ENCODE measurements around the gene TGIF1. TPM values are rescaled to one million over a fixed set of nuclear protein-coding genes. Genes with fewer than 3 reads are reported as not detected.

Gene TGIF1
- total RNA-seq, 2 donors from 2014 or later: 42.8 to 91.6 TPM

DNA sequence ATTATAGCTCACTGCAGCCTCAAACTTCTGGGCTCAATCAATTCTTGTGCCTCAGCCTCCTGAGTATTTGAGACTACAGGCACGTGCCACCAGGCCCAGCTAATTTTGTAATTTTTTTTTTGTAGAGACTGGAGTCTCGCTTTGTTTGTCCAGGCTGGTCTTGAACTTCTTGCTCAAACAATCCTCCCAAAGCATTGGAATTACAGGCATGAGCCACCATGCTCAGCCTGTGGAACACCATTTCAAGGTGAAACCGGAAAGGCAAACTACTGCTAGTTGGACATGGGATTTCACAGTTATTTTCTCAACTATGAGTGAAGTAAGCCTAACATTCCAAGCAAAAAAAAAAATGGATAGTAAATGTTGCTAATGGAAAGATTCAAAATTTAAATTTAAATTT is 20.9 kb upstream of the TGIF1 start:
- no peak overlapping the region for H3K4me3 ChIP-seq
- H3K27me3 ChIP-seq (replicated peaks; ENCODE audit: insufficient read depth): no peaks in the 10 kb centered on the region
- H3K27ac ChIP-seq: no peak overlapping the region
- H3K36me3 ChIP-seq: no peaks in the 10 kb centered on the region
- no peak for DNase-seq (ENCODE audit: low spot score)
- H3K4me1 ChIP-seq (ENCODE audit: control insufficient read depth in 1 of 2, low read depth in 2 of 2): no peaks in the 10 kb centered on the region
- ATAC-seq (ENCODE audit: insufficient number of reproducible peaks, low FRiP score, low read depth): no peak
- TF ChIP-seq, protein P1, sequence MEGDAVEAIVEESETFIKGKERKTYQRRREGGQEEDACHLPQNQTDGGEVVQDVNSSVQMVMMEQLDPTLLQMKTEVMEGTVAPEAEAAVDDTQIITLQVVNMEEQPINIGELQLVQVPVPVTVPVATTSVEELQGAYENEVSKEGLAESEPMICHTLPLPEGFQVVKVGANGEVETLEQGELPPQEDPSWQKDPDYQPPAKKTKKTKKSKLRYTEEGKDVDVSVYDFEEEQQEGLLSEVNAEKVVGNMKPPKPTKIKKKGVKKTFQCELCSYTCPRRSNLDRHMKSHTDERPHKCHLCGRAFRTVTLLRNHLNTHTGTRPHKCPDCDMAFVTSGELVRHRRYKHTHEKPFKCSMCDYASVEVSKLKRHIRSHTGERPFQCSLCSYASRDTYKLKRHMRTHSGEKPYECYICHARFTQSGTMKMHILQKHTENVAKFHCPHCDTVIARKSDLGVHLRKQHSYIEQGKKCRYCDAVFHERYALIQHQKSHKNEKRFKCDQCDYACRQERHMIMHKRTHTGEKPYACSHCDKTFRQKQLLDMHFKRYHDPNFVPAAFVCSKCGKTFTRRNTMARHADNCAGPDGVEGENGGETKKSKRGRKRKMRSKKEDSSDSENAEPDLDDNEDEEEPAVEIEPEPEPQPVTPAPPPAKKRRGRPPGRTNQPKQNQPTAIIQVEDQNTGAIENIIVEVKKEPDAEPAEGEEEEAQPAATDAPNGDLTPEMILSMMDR (IDR thresholded peaks at IDR 0.05): no peak
- H3K9me3 ChIP-seq: no peaks in the 10 kb centered on the region

DNA sequence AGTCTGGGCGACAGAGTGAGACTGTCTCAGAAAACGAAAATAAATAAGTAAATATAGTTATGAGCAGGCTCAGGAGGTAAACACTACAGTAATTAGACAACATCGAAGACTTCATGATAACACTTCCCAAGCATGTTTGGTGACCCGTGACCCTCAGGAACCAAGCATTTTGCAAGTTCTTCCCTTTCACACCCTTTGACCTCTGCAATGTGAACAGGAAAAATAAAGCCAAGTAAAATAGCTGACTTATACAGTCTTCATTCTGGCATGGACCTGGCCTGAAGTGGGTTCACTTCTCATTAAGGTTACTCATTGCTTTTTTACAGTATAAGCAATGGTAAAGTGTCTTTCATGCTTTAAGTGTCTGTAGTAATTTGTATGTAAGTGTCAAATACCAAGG is 15.3 kb upstream of the TGIF1 start:
- Histone ChIP-seq H3K27ac (no peak overlapping the region), H3K9me3 (no peaks in the 10 kb centered on the region), H3K4me1 (ENCODE audit: control insufficient read depth in 1 of 2, low read depth in 2 of 2) (no peaks in the 10 kb centered on the region), H3K4me3 (no peak overlapping the region), H3K27me3 (replicated peaks; ENCODE audit: insufficient read depth) (no peaks in the 10 kb centered on the region), H3K36me3 (no peaks in the 10 kb centered on the region)
- TF ChIP-seq, protein P1 (IDR thresholded peaks at IDR 0.05): no peak
- DNase-seq (ENCODE audit: low spot score): no peak
- no peak for ATAC-seq (ENCODE audit: insufficient number of reproducible peaks, low FRiP score, low read depth)

DNA sequence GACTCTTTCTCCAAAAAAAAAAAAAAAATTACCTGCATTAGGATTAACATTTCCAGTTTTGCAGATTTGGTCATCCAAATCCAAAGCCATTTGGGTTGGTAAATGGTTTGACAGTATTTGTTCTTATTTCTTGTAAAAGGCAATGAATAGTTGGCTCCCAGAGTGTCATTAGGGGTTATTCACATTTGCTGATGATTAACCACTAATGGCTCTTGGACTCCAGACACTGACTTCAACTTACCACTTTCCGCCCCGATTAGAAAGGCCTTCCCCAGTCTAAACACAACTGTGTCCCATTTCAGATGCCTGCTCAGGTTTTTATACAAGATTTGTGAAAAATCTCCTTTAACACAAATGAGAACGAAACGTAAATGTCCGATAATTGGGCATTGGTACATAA is 9.6 kb upstream of the TGIF1 start:
- Histone ChIP-seq H3K27ac (no peak overlapping the region), H3K4me3 (no peak overlapping the region), H3K9me3 (no peaks in the 10 kb centered on the region), H3K4me1 (ENCODE audit: control insufficient read depth in 1 of 2, low read depth in 2 of 2) (no peaks in the 10 kb centered on the region), H3K27me3 (replicated peaks; ENCODE audit: insufficient read depth) (no peaks in the 10 kb centered on the region), H3K36me3 (no peaks in the 10 kb centered on the region)
- no peak for ATAC-seq (ENCODE audit: insufficient number of reproducible peaks, low FRiP score, low read depth)
- TF ChIP-seq, protein P1 (IDR thresholded peaks at IDR 0.05): no peak
- no peak for DNase-seq (ENCODE audit: low spot score)

DNA sequence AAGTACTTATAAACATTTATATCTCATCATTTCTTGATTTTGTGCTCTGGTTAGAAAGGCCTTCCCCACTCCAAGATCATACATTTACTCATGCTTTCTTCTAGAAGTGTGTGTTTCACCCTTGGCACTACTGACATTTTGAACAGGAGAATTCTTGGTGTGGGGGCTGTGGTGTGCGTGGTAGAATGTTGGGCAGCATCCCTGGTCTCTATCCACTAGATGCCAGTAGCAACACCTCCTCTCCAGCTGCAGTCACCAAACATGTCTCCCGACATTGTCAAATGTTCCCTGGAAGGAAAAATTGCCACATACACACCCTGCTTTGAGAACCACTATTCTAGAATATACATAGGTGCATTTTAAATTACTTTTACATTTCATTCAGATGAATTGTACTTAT is 8.7 kb upstream of the TGIF1 start:
- ATAC-seq (ENCODE audit: insufficient number of reproducible peaks, low FRiP score, low read depth): no peak
- DNase-seq (ENCODE audit: low spot score): no peak
- no peaks in the 10 kb centered on the region for H3K9me3 ChIP-seq
- no peak overlapping the region for H3K27ac ChIP-seq
- no peaks in the 10 kb centered on the region for H3K27me3 ChIP-seq (replicated peaks; ENCODE audit: insufficient read depth)
- peaks cover 0 to 3% of the 10 kb centered on the region in 2 donors for H3K4me1 ChIP-seq (ENCODE audit: control insufficient read depth in 1 of 2, low read depth in 2 of 2)
- TF ChIP-seq, protein P1 (IDR thresholded peaks at IDR 0.05): no peak
- no peaks in the 10 kb centered on the region for H3K36me3 ChIP-seq
- no peak overlapping the region for H3K4me3 ChIP-seq

DNA sequence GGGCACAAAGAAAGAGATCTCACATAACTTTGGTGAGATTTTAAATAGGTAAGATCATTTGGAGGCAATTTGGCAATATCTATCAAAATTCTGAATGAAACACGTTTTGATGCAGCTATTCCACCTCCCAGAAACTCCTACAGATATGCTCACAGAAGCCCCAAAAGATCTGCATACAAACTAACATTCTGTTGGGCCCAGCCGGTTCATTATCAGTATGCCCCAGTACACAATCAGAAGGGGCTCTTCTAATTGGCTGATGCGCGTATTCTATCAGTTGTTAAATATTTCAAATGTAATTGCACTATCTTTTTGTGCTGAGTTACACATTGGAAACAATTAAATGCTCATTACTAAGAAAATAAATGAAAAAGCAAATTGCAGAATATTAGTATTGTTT is 7.1 kb upstream of the TGIF1 start:
- H3K4me1 ChIP-seq (ENCODE audit: control insufficient read depth in 1 of 2, low read depth in 2 of 2): peaks cover 0 to 12% of the 10 kb centered on the region in 2 donors
- ATAC-seq (ENCODE audit: insufficient number of reproducible peaks, low FRiP score, low read depth) (no peak), DNase-seq (ENCODE audit: low spot score) (no peak)
- H3K4me3 ChIP-seq: no peak overlapping the region
- no peak overlapping the region for H3K27ac ChIP-seq
- no peaks in the 10 kb centered on the region for H3K27me3 ChIP-seq (replicated peaks; ENCODE audit: insufficient read depth)
- TF ChIP-seq, protein P1 (IDR thresholded peaks at IDR 0.05): no peak
- no peaks in the 10 kb centered on the region for H3K36me3 ChIP-seq
- H3K9me3 ChIP-seq: no peaks in the 10 kb centered on the region

All from thoracic aorta (tissue), 2 donors.